B cell (primary cell): ENCODE results near the gene TUBA4B. TPM values are rescaled to one million over a fixed set of nuclear protein-coding genes. Genes with fewer than 3 reads are reported as not detected.
A peak's percentile ranks its signal among the peaks of the same experiment; 100 is the strongest.

Experiments used
- ATAC-seq: fragments of 200-7000 bp; cut with Tn5 transposase; one replicate; pipeline ENCODE4 v1.10.0; 2021; ENCODE audit warnings: low read depth, mild to moderate bottlenecking, moderate number of reproducible peaks, moderate library complexity
- CTCF ChIA-PET: fragments of 350-600 bp; sonication (Branson Sonifier 250); formaldehyde crosslinking; loops from one replicate; lab custom pipeline; 2021; ENCODE audit warnings: antibody characterized with exemption, inconsistent platforms; lab: Charles Lee
- POLR2A ChIA-PET: fragments of 350-600 bp; sonication (Branson Sonifier 250); formaldehyde crosslinking; loops from one replicate; lab custom pipeline; 2021; ENCODE audit warnings: antibody characterized with exemption; lab: Charles Lee
- DNase-seq: peaks from one replicate; pipeline ENCODE4 v3.0.0; 2013
- H2AFZ ChIP-seq: 2 replicates; pipeline ENCODE4 v1.6.1; 2012; ENCODE audit warnings: mild to moderate bottlenecking, low read depth, low read length; ENCODE audit not compliant: insufficient read depth, poor library complexity, severe bottlenecking
- H3K27ac ChIP-seq, 2 donors: 1 replicate in 1 of 2; 2 replicates in 1 of 2; pipeline ENCODE4 v1.5.1; 2012 to 2013; ENCODE audit warnings: low read length in 2 of 2, mild to moderate bottlenecking in 2 of 2, moderate library complexity in 1 of 2
- H3K27me3 ChIP-seq, 4 experiments: fragments of 200-600 bp in 1 of 4; sonication (generic) in 1 of 4; replicated peaks in 1 of 4; 1 replicate in 2 of 4; 2 replicates in 2 of 4; pipeline versions ENCODE4 v1.6.1 to v1.7.0; 2013 to 2016; ENCODE audit warnings: low read length in 3 of 4, mild to moderate bottlenecking in 2 of 4, mixed read lengths in 1 of 4, moderate library complexity in 1 of 4; ENCODE audit not compliant: insufficient read depth in 4 of 4, control insufficient read depth in 3 of 4; ENCODE audit errors: control extremely low read depth in 1 of 4
- H3K36me3 ChIP-seq, 2 experiments: replicated peaks in 1 of 2; 1 replicate in 1 of 2; 2 replicates in 1 of 2; pipeline versions ENCODE4 v1.6.1 to v1.7.1; 2013; ENCODE audit warnings: low read length in 1 of 2; ENCODE audit not compliant: insufficient read depth in 2 of 2, control insufficient read depth in 1 of 2; ENCODE audit errors: control extremely low read depth in 1 of 2, extremely low read depth in 1 of 2
- H3K4me1 ChIP-seq, 2 donors: fragments of 200-600 bp in 1 of 2; sonication (generic) in 1 of 2; 1 replicate in 1 of 2; 2 replicates in 1 of 2; pipeline versions ENCODE4 v1.5.1 to v1.6.1; 2013 to 2017; ENCODE audit warnings: low read length in 2 of 2; ENCODE audit not compliant: control insufficient read depth in 2 of 2, insufficient read depth in 2 of 2
- H3K4me2 ChIP-seq: replicated peaks from 2 replicates; pipeline ENCODE3; 2012; ENCODE audit warnings: mild to moderate bottlenecking, low read depth, low read length; ENCODE audit not compliant: poor library complexity, severe bottlenecking
- H3K4me3 ChIP-seq, 5 experiments: fragments of 200-600 bp in 1 of 5; sonication (generic) in 1 of 5; 1 replicate in 3 of 5; 2 replicates in 2 of 5; pipeline versions ENCODE4 v1.5.1 to v1.7.0; 2011 to 2016; ENCODE audit warnings: low read length in 4 of 5, mild to moderate bottlenecking in 4 of 5, low read depth in 2 of 5, control low read depth in 1 of 5, moderate library complexity in 1 of 5; ENCODE audit not compliant: insufficient read depth in 1 of 5; ENCODE audit errors: control extremely low read depth in 1 of 5, extremely low read depth in 1 of 5
- H3K79me2 ChIP-seq: fragments of 200-600 bp; sonication (generic); one replicate; pipeline ENCODE4 v1.6.0; 2016; ENCODE audit warnings: low read length; ENCODE audit not compliant: control insufficient read depth, insufficient read depth
- H3K9ac ChIP-seq: fragments of 200-600 bp; sonication (generic); 2 replicates; pipeline ENCODE4 v1.6.1; 2017; ENCODE audit warnings: mild to moderate bottlenecking, low read length, moderate library complexity
- H3K9me3 ChIP-seq, 3 donors: one replicate each; pipeline versions ENCODE4 v1.6.1 to v1.7.1; 2013; ENCODE audit warnings: low read length in 2 of 3; ENCODE audit not compliant: control insufficient read depth in 2 of 3, insufficient read depth in 1 of 3; ENCODE audit errors: control extremely low read depth in 1 of 3
- H4K20me1 ChIP-seq: 2 replicates; pipeline ENCODE4 v1.6.0; 2012; ENCODE audit warnings: mild to moderate bottlenecking, low read length; ENCODE audit not compliant: insufficient read depth, control insufficient read depth, poor library complexity, severe bottlenecking
- H3K27ac Mint-ChIP-seq: one replicate; pipeline ENCODE4 v1.8.0; 2021; ENCODE audit warnings: mixed read lengths
- H3K27me3 Mint-ChIP-seq: one replicate; pipeline ENCODE4 v1.8.0; 2021; ENCODE audit warnings: mixed read lengths
- H3K4me1 Mint-ChIP-seq: one replicate; pipeline ENCODE4 v1.8.0; 2021; ENCODE audit warnings: mixed read lengths
- H3K4me3 Mint-ChIP-seq: one replicate; pipeline ENCODE4 v1.8.0; 2021; ENCODE audit warnings: mixed read lengths
- H3K9me3 Mint-ChIP-seq: one replicate; pipeline ENCODE4 v1.8.0; 2022; ENCODE audit warnings: mixed read lengths; ENCODE audit not compliant: insufficient read depth
- CTCF ChIP-seq: fragments of 200-600 bp; IDR thresholded peaks from one replicate; pipeline ENCODE4 v1.8.0; 2022; ENCODE audit warnings: antibody characterized with exemption, mild to moderate bottlenecking
- EZH2 ChIP-seq: IDR thresholded peaks from 2 replicates; pipeline ENCODE4 v1.6.1; 2012; ENCODE audit warnings: borderline replicate concordance, low read depth, mild to moderate bottlenecking, moderate library complexity, low read length; ENCODE audit not compliant: insufficient read depth, poor library complexity, severe bottlenecking
- WGBS: methylation state at CpG from one replicate; pipeline ENCODE4 v1.1.5; 2013; ENCODE audit warnings: missing lambda C conversion rate; ENCODE audit not compliant: insufficient coverage; 5-methylcytosine and 5-hydroxymethylcytosine counted together
- intact Hi-C: fragments of 100-400 bp; cut with micrococcal nuclease; formaldehyde crosslinking; loops from one replicate; pipeline ENCODE4 v1.10.0; 2022
- polyA plus RNA-seq: library from polyadenylated mRNA; depleted of rRNA; stranded (reverse); fragments of >200 nt; gene quantifications from 2 replicates; pipeline ENCODE4 v1.2.3, GENCODE V29; 2012
- total RNA-seq, 2 donors: library from RNA; stranded (reverse); fragments of 120-200 nt in 1 of 2; gene quantifications; 1 replicate in 1 of 2; 2 replicates in 1 of 2; pipeline versions ENCODE4 v1.2.3 to v1.2.4, GENCODE V29; 2013 to 2022

The TUBA4B gene
- total and polyA plus RNA-seq, 2 donors (not counting 1 experiment from before 2014, with no cell fraction given) = not detected

GRCh38 chr2:219228911-219229304 is 24.1 kb upstream of the TUBA4B start:
- no peak for DNase-seq
- WGBS = 2% methylated on average over 19 of the region's 19 CpGs
- peaks cover 38% of the 10 kb centered on the region for H3K4me1 Mint-ChIP-seq

More at GRCh38 chr2:219228911-219229304, 24.1 kb upstream of the TUBA4B start:
- Histone ChIP-seq H3K4me2 (peak overlapping the region; percentile 93), H3K4me1 (peaks cover 17 to 23% of the 10 kb centered on the region in 2 donors), H3K27me3 (no peaks in the 10 kb centered on the region), H4K20me1 (peaks cover 71% of the 10 kb centered on the region), H3K27ac (peak overlapping the region; percentile 70 to 87), H3K36me3 (peaks cover 7 to 45% of the 10 kb centered on the region in 2 experiments), H3K9me3 (no peaks in the 10 kb centered on the region), H3K4me3 (peak overlapping the region; percentile 86 to 98 (median 92)), H2AFZ (peak overlapping the region; percentile 78), H3K79me2 (peaks cover 75% of the 10 kb centered on the region), H3K9ac (peak overlapping the region; percentile 82)
- TF ChIP-seq EZH2 (no peak), CTCF (no peak)
- no peak for ATAC-seq
- Mint-ChIP-seq H3K9me3 (no peaks in the 10 kb centered on the region), H3K27ac (peak overlapping the region; percentile 70), H3K4me3 (peak overlapping the region; percentile 99), H3K27me3 (no peaks in the 10 kb centered on the region)
- intact Hi-C loops = loop anchor here (1.0 to 5.0 kb wide), 11 partner anchors 10 to 368 kb away; partner anchors contain the start of genes CNPPD1, DNAJB2, GLB1L and NHEJ1
- ChIA-PET CTCF (interaction anchor here (1.2 to 4.9 kb wide), 12 partner anchors 14 to 71 kb away, joined by 3 to 30 read pairs (median 5); partner anchors contain the start of genes CNPPD1, GLB1L, STK16 and TUBA4A), POLR2A (interaction anchor here (0.6 to 3.2 kb wide), 14 partner anchors 10 to 66 kb away, joined by 3 to 56 read pairs (median 10); partner anchors contain the start of genes ABCB6, CNPPD1, DNAJB2 and GLB1L)
